ENCODE results near the gene NCKAP5. TPM values are rescaled to one million over a fixed set of nuclear protein-coding genes. Genes with fewer than 3 reads are reported as not detected.

Gene NCKAP5
- total and polyA plus RNA-seq, 4 donors = 0.57 to 2.8 (median 2.4) TPM

DNA sequence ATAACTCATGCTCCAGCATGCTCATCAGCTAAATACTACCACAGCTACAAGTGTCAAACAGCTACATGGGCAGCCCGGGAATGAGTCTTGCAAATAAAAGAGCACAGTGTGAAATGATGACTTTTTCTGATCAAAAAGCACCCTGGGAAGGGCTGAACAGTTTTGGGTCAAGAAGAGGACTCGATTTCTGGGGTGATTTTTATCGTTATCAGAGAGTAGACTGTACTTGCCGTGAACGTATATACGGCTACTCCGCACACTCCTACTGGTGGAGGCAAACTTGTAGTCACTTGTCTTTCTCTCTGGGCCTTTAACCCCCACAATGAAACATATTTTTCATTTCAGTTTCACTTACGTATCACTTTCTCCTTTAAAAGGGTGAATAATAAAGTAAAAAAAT lies 54.4 kb downstream of the NCKAP5 start:
- Histone ChIP-seq H3K27me3 (ENCODE audit: control insufficient read depth in 4 of 4, insufficient read depth in 4 of 4, low read length in 3 of 4) (no peaks in the 10 kb centered on the region), H3K4me3 (ENCODE audit: low read depth in 1 of 3, low read length in 3 of 3) (no peak overlapping the region), H3K9me3 (ENCODE audit: control insufficient read depth in 4 of 4, low read length in 3 of 4) (no peaks in the 10 kb centered on the region), H3K36me3 (ENCODE audit: control insufficient read depth in 4 of 4, insufficient read depth in 3 of 4, low read depth in 1 of 4, low read length in 3 of 4) (no peaks in the 10 kb centered on the region), H3K27ac (ENCODE audit: low read depth in 1 of 2, low read length in 2 of 2) (no peak overlapping the region), H3K9ac (ENCODE audit: low read depth in 1 of 2, low read length in 2 of 2) (no peak overlapping the region), H3K4me1 (ENCODE audit: control insufficient read depth in 4 of 4, insufficient read depth in 4 of 4, low read length in 3 of 4) (peaks cover 0 to 18% (median 5%) of the 10 kb centered on the region in 4 donors)
- 96% methylated on average over 8 of the region's 8 CpGs for WGBS
- DNase-seq (ENCODE audit: low spot score) = no peak
- TF ChIP-seq, protein P1, sequence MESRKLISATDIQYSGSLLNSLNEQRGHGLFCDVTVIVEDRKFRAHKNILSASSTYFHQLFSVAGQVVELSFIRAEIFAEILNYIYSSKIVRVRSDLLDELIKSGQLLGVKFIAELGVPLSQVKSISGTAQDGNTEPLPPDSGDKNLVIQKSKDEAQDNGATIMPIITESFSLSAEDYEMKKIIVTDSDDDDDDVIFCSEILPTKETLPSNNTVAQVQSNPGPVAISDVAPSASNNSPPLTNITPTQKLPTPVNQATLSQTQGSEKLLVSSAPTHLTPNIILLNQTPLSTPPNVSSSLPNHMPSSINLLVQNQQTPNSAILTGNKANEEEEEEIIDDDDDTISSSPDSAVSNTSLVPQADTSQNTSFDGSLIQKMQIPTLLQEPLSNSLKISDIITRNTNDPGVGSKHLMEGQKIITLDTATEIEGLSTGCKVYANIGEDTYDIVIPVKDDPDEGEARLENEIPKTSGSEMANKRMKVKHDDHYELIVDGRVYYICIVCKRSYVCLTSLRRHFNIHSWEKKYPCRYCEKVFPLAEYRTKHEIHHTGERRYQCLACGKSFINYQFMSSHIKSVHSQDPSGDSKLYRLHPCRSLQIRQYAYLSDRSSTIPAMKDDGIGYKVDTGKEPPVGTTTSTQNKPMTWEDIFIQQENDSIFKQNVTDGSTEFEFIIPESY (IDR thresholded peaks at IDR 0.05) = no peak
- TF ChIP-seq EGR1 (IDR thresholded peaks at IDR 0.05; ENCODE audit: low read depth in 2 of 2) (no peak), SP1 (IDR thresholded peaks at IDR 0.05) (no peak), YY1 (IDR thresholded peaks at IDR 0.05) (no peak), TAF1 (conservative IDR thresholded peaks at IDR 0.05) (no peak), HNF4G (IDR thresholded peaks at IDR 0.05) (no peak), NR2F2 (IDR thresholded peaks at IDR 0.05) (no peak), FOXA1 (IDR thresholded peaks at IDR 0.05) (no peak), HNF4A (conservative IDR thresholded peaks at IDR 0.05) (no peak), GABPA (IDR thresholded peaks at IDR 0.05 in 1 of 2, conservative IDR thresholded peaks at IDR 0.05 in 1 of 2) (no peak)
- TF ChIP-seq, protein P2, sequence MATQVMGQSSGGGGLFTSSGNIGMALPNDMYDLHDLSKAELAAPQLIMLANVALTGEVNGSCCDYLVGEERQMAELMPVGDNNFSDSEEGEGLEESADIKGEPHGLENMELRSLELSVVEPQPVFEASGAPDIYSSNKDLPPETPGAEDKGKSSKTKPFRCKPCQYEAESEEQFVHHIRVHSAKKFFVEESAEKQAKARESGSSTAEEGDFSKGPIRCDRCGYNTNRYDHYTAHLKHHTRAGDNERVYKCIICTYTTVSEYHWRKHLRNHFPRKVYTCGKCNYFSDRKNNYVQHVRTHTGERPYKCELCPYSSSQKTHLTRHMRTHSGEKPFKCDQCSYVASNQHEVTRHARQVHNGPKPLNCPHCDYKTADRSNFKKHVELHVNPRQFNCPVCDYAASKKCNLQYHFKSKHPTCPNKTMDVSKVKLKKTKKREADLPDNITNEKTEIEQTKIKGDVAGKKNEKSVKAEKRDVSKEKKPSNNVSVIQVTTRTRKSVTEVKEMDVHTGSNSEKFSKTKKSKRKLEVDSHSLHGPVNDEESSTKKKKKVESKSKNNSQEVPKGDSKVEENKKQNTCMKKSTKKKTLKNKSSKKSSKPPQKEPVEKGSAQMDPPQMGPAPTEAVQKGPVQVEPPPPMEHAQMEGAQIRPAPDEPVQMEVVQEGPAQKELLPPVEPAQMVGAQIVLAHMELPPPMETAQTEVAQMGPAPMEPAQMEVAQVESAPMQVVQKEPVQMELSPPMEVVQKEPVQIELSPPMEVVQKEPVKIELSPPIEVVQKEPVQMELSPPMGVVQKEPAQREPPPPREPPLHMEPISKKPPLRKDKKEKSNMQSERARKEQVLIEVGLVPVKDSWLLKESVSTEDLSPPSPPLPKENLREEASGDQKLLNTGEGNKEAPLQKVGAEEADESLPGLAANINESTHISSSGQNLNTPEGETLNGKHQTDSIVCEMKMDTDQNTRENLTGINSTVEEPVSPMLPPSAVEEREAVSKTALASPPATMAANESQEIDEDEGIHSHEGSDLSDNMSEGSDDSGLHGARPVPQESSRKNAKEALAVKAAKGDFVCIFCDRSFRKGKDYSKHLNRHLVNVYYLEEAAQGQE (IDR thresholded peaks at IDR 0.05) = no peak

DNA sequence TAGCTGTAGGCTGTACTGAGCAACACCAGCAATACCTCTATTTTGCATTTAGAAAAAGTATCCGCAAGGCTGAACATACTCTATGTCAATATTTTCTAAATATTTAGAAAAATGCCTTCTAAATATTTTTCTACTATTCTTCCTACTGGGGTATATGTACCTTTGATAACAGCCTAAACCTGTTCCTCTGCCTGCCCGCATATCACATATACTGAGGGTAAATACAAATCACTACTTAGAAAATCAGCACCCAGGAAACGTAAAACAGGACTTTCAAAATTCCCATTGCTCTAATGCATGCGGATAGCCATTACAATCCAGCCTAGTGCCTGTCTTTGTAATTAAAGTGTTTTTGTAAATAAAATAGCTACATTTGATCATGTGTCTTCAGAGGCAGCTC lies 56.1 kb downstream of the NCKAP5 start:
- Histone ChIP-seq H3K4me1 (ENCODE audit: control insufficient read depth in 4 of 4, insufficient read depth in 4 of 4, low read length in 3 of 4) (peaks cover 0 to 17% (median 5%) of the 10 kb centered on the region in 4 donors), H3K9ac (ENCODE audit: low read depth in 1 of 2, low read length in 2 of 2) (no peak overlapping the region), H3K36me3 (ENCODE audit: control insufficient read depth in 4 of 4, insufficient read depth in 3 of 4, low read depth in 1 of 4, low read length in 3 of 4) (no peaks in the 10 kb centered on the region), H3K27me3 (ENCODE audit: control insufficient read depth in 4 of 4, insufficient read depth in 4 of 4, low read length in 3 of 4) (no peaks in the 10 kb centered on the region), H3K4me3 (ENCODE audit: low read depth in 1 of 3, low read length in 3 of 3) (no peak overlapping the region), H3K27ac (ENCODE audit: low read depth in 1 of 2, low read length in 2 of 2) (no peak overlapping the region), H3K9me3 (ENCODE audit: control insufficient read depth in 4 of 4, low read length in 3 of 4) (no peaks in the 10 kb centered on the region)
- DNase-seq (ENCODE audit: low spot score) = no peak
- TF ChIP-seq, protein P2 (IDR thresholded peaks at IDR 0.05) = no peak
- TF ChIP-seq HNF4A (conservative IDR thresholded peaks at IDR 0.05) (no peak), RAD21 (IDR thresholded peaks at IDR 0.05) (no peak)
- 94% methylated on average over 4 of the region's 4 CpGs for WGBS
